ENCODE results near the gene KCND3. TPM values are rescaled to one million over a fixed set of nuclear protein-coding genes. Genes with fewer than 3 reads are reported as not detected.

The KCND3 gene
- total and polyA plus RNA-seq, 2 donors (not counting 3 experiments of a cell fraction or from before 2014, with no cell fraction given) = 0.03 TPM; not detected in 1

DNA sequence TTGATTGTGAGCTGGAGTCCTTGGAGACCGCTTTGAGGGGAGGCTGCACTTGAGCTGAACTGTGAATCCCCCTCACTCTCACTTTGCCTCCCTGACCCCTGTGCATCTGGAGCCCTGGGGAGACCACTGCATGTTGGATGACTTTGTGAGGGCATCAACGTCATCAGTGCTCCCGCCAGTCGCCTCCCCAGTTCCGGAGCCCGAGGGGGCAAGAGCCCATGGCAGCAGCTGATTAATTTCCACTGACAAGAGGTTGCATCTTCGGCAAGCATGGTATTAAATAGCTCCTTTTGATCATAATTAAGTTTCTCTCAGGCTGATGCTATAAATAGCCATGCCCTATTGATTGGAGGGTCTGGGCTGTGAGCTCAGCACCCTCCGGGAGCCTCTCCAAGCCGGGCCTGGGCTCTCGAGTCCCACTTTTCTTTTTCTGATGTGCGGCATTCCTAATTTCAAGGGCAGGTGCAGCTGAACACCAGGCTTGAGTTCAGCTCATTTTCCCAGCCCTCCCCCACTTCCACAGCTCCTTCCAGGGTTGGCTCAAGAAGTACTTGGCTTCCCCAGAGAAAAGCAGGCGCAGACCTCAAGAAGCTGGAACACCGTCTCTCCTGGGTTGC, 33.2 kb downstream of the KCND3 start:
- ChIA-PET CTCF (no interaction called here), POLR2A (no interaction called here)
- Histone ChIP-seq H3K27me3 (ENCODE audit: control insufficient read depth in 2 of 2, insufficient read depth in 2 of 2, low read length in 2 of 2) (no peaks in the 10 kb centered on the region), H3K79me2 (ENCODE audit: control insufficient read depth, insufficient read depth, low read length) (no peaks in the 10 kb centered on the region), H3K4me3 (replicated peaks in 1 of 3; ENCODE audit: insufficient read depth in 1 of 3, low read depth in 1 of 3, low read length in 3 of 3) (no peak overlapping the region), H3K9me1 (replicated peaks; ENCODE audit: control insufficient read depth, extremely low read depth, insufficient read depth, low read length) (no peaks in the 10 kb centered on the region), H3K27ac (ENCODE audit: insufficient read depth, low read depth, low read length) (no peak overlapping the region), H3K9ac (replicated peaks; ENCODE audit: extremely low read depth, insufficient read depth, low read length) (no peak overlapping the region), H3K36me3 (ENCODE audit: control insufficient read depth in 2 of 2, extremely low read depth in 1 of 2, insufficient read depth in 2 of 2, low read length in 2 of 2) (no peaks in the 10 kb centered on the region), H3K4me2 (ENCODE audit: insufficient read depth, low read length) (no peak overlapping the region), H3K9me3 (replicated peaks; ENCODE audit: control insufficient read depth, insufficient read depth, low read length) (no peaks in the 10 kb centered on the region), H4K20me1 (replicated peaks; ENCODE audit: control insufficient read depth, extremely low read depth, insufficient read depth, low read length) (no peaks in the 10 kb centered on the region), H3K4me1 (ENCODE audit: control insufficient read depth, extremely low read depth, insufficient read depth, low read length) (no peaks in the 10 kb centered on the region), H2AFZ (ENCODE audit: low read depth, low read length) (no peak overlapping the region)
- no peak for TF ChIP-seq JUN (IDR thresholded peaks at IDR 0.05; ENCODE audit: borderline replicate concordance, insufficient read depth, insufficient read length, low read depth)
- TF ChIP-seq POLR2A (IDR thresholded peaks at IDR 0.05; ENCODE audit: low read depth, low read length) = no peak
- no peak for TF ChIP-seq GATA2 (IDR thresholded peaks at IDR 0.05; ENCODE audit: insufficient read depth, insufficient read length, low read depth, low read length)
- no peak for TF ChIP-seq POLR2AphosphoS5 (IDR thresholded peaks at IDR 0.05; ENCODE audit: insufficient read depth, low read depth, low read length)
- TF ChIP-seq MYC (IDR thresholded peaks at IDR 0.05; ENCODE audit: low read depth, low read length) = no peak
- TF ChIP-seq MAX (IDR thresholded peaks at IDR 0.05; ENCODE audit: insufficient read depth, insufficient read length) = no peak
- no peak for TF ChIP-seq FOS (IDR thresholded peaks at IDR 0.05; ENCODE audit: borderline replicate concordance, insufficient read depth, low read length)
- TF ChIP-seq EZH2 (IDR thresholded peaks at IDR 0.05; ENCODE audit: borderline replicate concordance, low read depth, low read length, severe bottlenecking) = no peak
- TF ChIP-seq, protein P1, sequence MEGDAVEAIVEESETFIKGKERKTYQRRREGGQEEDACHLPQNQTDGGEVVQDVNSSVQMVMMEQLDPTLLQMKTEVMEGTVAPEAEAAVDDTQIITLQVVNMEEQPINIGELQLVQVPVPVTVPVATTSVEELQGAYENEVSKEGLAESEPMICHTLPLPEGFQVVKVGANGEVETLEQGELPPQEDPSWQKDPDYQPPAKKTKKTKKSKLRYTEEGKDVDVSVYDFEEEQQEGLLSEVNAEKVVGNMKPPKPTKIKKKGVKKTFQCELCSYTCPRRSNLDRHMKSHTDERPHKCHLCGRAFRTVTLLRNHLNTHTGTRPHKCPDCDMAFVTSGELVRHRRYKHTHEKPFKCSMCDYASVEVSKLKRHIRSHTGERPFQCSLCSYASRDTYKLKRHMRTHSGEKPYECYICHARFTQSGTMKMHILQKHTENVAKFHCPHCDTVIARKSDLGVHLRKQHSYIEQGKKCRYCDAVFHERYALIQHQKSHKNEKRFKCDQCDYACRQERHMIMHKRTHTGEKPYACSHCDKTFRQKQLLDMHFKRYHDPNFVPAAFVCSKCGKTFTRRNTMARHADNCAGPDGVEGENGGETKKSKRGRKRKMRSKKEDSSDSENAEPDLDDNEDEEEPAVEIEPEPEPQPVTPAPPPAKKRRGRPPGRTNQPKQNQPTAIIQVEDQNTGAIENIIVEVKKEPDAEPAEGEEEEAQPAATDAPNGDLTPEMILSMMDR (IDR thresholded peaks at IDR 0.05; ENCODE audit: extremely low read depth in 1 of 2, insufficient read depth in 1 of 2, low read depth in 1 of 2, low read length in 2 of 2) = no peak
- no peak for DNase-seq (ENCODE audit: low read depth, low spot score)
- dilution Hi-C loops (cut with MboI; ENCODE audit: extremely low pct_ligation_motif_present, low sequenced_read_pairs) = no loop called here
- no TSS peak for BruUV-seq (replicated peaks)
- FAIRE-seq = no peak
- intact Hi-C loops (cut with micrococcal nuclease) = no loop called here

All from endothelial cell of umbilical vein (primary cell).